Fibroblast of lung (primary cell): ENCODE results near the gene PUM2. TPM values are rescaled to one million over a fixed set of nuclear protein-coding genes. Genes with fewer than 3 reads are reported as not detected.
"Not testable (repeated sequence)": the region's sequence is repeated elsewhere in the genome, so short reads cannot be mapped to it uniquely, and the experiment has no call there.

Source experiments
- DNase-seq, 2 donors: peaks; one replicate each; pipeline versions ENCODE4 v3.0.0 to v3.0.0-alpha.2; 2010; ENCODE audit warnings: low read depth in 2 of 2
- H2AFZ ChIP-seq: 2 replicates; pipeline ENCODE4 v1.5.1; 2012; ENCODE audit warnings: low read length, control low read depth, inconsistent platforms
- H3K27ac ChIP-seq: 2 replicates; pipeline ENCODE4 v1.5.1; 2011; ENCODE audit warnings: low read length, control low read depth; ENCODE audit not compliant: insufficient read depth
- H3K27me3 ChIP-seq: 2 replicates; pipeline ENCODE4 v1.5.1; 2011; ENCODE audit warnings: mild to moderate bottlenecking, low read length; ENCODE audit not compliant: control insufficient read depth, insufficient read depth
- H3K36me3 ChIP-seq: 2 replicates; pipeline ENCODE4 v1.5.1; 2011; ENCODE audit warnings: low read length; ENCODE audit not compliant: control insufficient read depth, insufficient read depth
- H3K4me1 ChIP-seq: 2 replicates; pipeline ENCODE4 v1.5.1; 2011; ENCODE audit warnings: low read length; ENCODE audit not compliant: control insufficient read depth, insufficient read depth; ENCODE audit errors: extremely low read depth
- H3K4me2 ChIP-seq: 2 replicates; pipeline ENCODE4 v1.5.1; 2011; ENCODE audit warnings: low read length, control low read depth; ENCODE audit not compliant: insufficient read depth; ENCODE audit errors: extremely low read depth
- H3K4me3 ChIP-seq, 4 experiments: fragments of 200-600 bp in 1 of 4; sonication (generic) in 1 of 4; replicated peaks in 1 of 4; 2 replicates each; pipeline ENCODE4 v1.5.1; 2011 to 2016; ENCODE audit warnings: low read length in 4 of 4, low read depth in 3 of 4, mild to moderate bottlenecking in 3 of 4, control low read depth in 2 of 4, inconsistent platforms in 1 of 4, mixed read lengths in 1 of 4; ENCODE audit not compliant: insufficient read depth in 1 of 4; ENCODE audit errors: control extremely low read depth in 1 of 4
- H3K79me2 ChIP-seq: 2 replicates; pipeline ENCODE4 v1.5.1; 2012; ENCODE audit warnings: mild to moderate bottlenecking, low read length, inconsistent platforms; ENCODE audit not compliant: control insufficient read depth, insufficient read depth
- H3K9ac ChIP-seq: 2 replicates; pipeline ENCODE4 v1.5.1; 2011; ENCODE audit warnings: mild to moderate bottlenecking, low read length, control low read depth; ENCODE audit not compliant: insufficient read depth
- H3K9me3 ChIP-seq: 2 replicates; pipeline ENCODE4 v1.5.1; 2012; ENCODE audit warnings: low read depth, low read length; ENCODE audit not compliant: control insufficient read depth, insufficient read depth
- H4K20me1 ChIP-seq: 2 replicates; pipeline ENCODE4 v1.5.1; 2011; ENCODE audit warnings: low read length; ENCODE audit not compliant: control insufficient read depth, insufficient read depth; ENCODE audit errors: extremely low read depth
- CTCF ChIP-seq, 2 donors: IDR thresholded peaks in 1 of 2; conservative IDR thresholded peaks in 1 of 2; 1 replicate in 1 of 2; 2 replicates in 1 of 2; pipeline ENCODE4 v1.5.1; 2011 to 2012; ENCODE audit warnings: low read length in 2 of 2, control low read depth in 1 of 2, inconsistent platforms in 1 of 2, low read depth in 1 of 2, mild to moderate bottlenecking in 1 of 2
- EZH2 ChIP-seq: IDR thresholded peaks from 2 replicates; pipeline ENCODE4 v1.5.1; 2012; ENCODE audit warnings: low read length, control low read depth, mild to moderate bottlenecking; ENCODE audit errors: missing control alignments
- polyA plus RNA-seq, 2 donors: library from polyadenylated mRNA; depleted of rRNA in 1 of 2; stranded (reverse) in 1 of 2; unstranded in 1 of 2; fragments of >200 nt; gene quantifications; 2 replicates each; pipeline ENCODE4 v1.2.1, GENCODE V29; 2011 to 2012; ENCODE audit warnings: missing spikeins in 1 of 2
- total RNA-seq: library from RNA; depleted of rRNA; stranded (reverse); fragments of >200 nt; gene quantifications from 2 replicates; pipeline ENCODE4 v1.2.1, GENCODE V29; 2014

PUM2 gene
- total and polyA plus RNA-seq, 2 donors (not counting 1 experiment from before 2014, with no cell fraction given), result 48.2 to 54.2 TPM

GRCh38 chr2:20235655-20236305 is 114.9 kb downstream of the PUM2 start:
- Histone ChIP-seq H3K79me2 (no peaks in the 10 kb centered on the region), H4K20me1 (no peaks in the 10 kb centered on the region), H3K9me3 (no peaks in the 10 kb centered on the region), H3K4me1 (peaks cover 3% of the 10 kb centered on the region), H3K4me3 (no peak overlapping the region), H3K9ac (no peak overlapping the region), H3K4me2 (no peak overlapping the region), H3K27ac (no peak overlapping the region), H3K27me3 (peaks cover 3% of the 10 kb centered on the region), H3K36me3 (no peaks in the 10 kb centered on the region), H2AFZ (no peak overlapping the region)
- TF ChIP-seq CTCF (conservative IDR thresholded peaks at IDR 0.05 in 1 of 2, IDR thresholded peaks at IDR 0.05 in 1 of 2; ENCODE audit: low read depth in 1 of 2, low read length in 2 of 2) (no peak), EZH2 (no peak)
- no peak for DNase-seq

- not testable (repeated sequence) for H3K4me1 ChIP-seq, H3K9me3 ChIP-seq, H3K79me2 ChIP-seq, DNase-seq, H3K27ac ChIP-seq, H3K4me2 ChIP-seq, H2AFZ ChIP-seq, H3K9ac ChIP-seq, H3K27me3 ChIP-seq, H3K4me3 ChIP-seq, H4K20me1 ChIP-seq, H3K36me3 ChIP-seq
These were observed 116.0 kb downstream of the PUM2 start for GRCh38 chr2:20234597-20234996.

GRCh38 chr2:20232837-20233207 is 117.8 kb downstream of the PUM2 start:
- H4K20me1 ChIP-seq, result no peaks in the 10 kb centered on the region
- H3K79me2 ChIP-seq, result no peaks in the 10 kb centered on the region
- no peak overlapping the region for H2AFZ ChIP-seq
- H3K9me3 ChIP-seq, result no peaks in the 10 kb centered on the region
- no peak overlapping the region for H3K27ac ChIP-seq
- no peak overlapping the region for H3K4me2 ChIP-seq
- DNase-seq, result no peak
- no peak overlapping the region for H3K9ac ChIP-seq
- H3K36me3 ChIP-seq, result no peaks in the 10 kb centered on the region
- no peak overlapping the region for H3K4me3 ChIP-seq
- H3K4me1 ChIP-seq, result peaks cover 3% of the 10 kb centered on the region
- TF ChIP-seq CTCF (conservative IDR thresholded peaks at IDR 0.05 in 1 of 2, IDR thresholded peaks at IDR 0.05 in 1 of 2; ENCODE audit: low read depth in 1 of 2, low read length in 2 of 2) (no peak), EZH2 (no peak)
- no peaks in the 10 kb centered on the region for H3K27me3 ChIP-seq
